ENCODE data around the gene TMEM88. TPM values are rescaled to one million over a fixed set of nuclear protein-coding genes. Genes with fewer than 3 reads are reported as not detected.

TMEM88 gene
- total RNA-seq, 4 donors from 2014 or later, result 9.2 to 41.7 (median 25.6) TPM

GRCh38 chr17:7833795-7834541 lies 20.9 kb upstream of the TMEM88 start, which contains the start of gene KDM6B:
TSS of gene KDM6B (plus strand) at chr17:7834217. CDS start at chr17:7845555, 11,338 bp downstream.
- Histone ChIP-seq H3K4me3 (peak within 1 kb of the TSS; percentile 65 to 95 (median 75)), H3K27ac (peak within 1 kb of the TSS; percentile 96 to 99 (median 98)), H3K9me3 (no peaks in the 10 kb centered on the region), H3K36me3 (no peaks in the 10 kb centered on the region), H3K4me1 (peaks cover 0 to 37% (median 32%) of the 10 kb centered on the region in 4 donors), H3K27me3 (peaks cover 0 to 17% of the 10 kb centered on the region in 2 donors)
- DNase-seq (ENCODE audit: low spot score in 2 of 2), result peak; percentile 92 to 94
- 0 to 1% methylated on average over 33 to 43 of the region's 49 CpGs for WGBS, 2 donors
- TF ChIP-seq, protein P1, sequence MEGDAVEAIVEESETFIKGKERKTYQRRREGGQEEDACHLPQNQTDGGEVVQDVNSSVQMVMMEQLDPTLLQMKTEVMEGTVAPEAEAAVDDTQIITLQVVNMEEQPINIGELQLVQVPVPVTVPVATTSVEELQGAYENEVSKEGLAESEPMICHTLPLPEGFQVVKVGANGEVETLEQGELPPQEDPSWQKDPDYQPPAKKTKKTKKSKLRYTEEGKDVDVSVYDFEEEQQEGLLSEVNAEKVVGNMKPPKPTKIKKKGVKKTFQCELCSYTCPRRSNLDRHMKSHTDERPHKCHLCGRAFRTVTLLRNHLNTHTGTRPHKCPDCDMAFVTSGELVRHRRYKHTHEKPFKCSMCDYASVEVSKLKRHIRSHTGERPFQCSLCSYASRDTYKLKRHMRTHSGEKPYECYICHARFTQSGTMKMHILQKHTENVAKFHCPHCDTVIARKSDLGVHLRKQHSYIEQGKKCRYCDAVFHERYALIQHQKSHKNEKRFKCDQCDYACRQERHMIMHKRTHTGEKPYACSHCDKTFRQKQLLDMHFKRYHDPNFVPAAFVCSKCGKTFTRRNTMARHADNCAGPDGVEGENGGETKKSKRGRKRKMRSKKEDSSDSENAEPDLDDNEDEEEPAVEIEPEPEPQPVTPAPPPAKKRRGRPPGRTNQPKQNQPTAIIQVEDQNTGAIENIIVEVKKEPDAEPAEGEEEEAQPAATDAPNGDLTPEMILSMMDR (IDR thresholded peaks at IDR 0.05), result peak in 1 of 5 experiments; percentile 4
- TF ChIP-seq POLR2A (IDR thresholded peaks at IDR 0.05) (peak; percentile 26 to 62), EP300 (IDR thresholded peaks at IDR 0.05) (peak; percentile 45 to 62)

GRCh38 chr17:7834542-7834956 lies 20.3 kb upstream of the TMEM88 start:
- WGBS, 2 donors, result 1% methylated on average over 12 to 18 of the region's 20 CpGs

DNA sequence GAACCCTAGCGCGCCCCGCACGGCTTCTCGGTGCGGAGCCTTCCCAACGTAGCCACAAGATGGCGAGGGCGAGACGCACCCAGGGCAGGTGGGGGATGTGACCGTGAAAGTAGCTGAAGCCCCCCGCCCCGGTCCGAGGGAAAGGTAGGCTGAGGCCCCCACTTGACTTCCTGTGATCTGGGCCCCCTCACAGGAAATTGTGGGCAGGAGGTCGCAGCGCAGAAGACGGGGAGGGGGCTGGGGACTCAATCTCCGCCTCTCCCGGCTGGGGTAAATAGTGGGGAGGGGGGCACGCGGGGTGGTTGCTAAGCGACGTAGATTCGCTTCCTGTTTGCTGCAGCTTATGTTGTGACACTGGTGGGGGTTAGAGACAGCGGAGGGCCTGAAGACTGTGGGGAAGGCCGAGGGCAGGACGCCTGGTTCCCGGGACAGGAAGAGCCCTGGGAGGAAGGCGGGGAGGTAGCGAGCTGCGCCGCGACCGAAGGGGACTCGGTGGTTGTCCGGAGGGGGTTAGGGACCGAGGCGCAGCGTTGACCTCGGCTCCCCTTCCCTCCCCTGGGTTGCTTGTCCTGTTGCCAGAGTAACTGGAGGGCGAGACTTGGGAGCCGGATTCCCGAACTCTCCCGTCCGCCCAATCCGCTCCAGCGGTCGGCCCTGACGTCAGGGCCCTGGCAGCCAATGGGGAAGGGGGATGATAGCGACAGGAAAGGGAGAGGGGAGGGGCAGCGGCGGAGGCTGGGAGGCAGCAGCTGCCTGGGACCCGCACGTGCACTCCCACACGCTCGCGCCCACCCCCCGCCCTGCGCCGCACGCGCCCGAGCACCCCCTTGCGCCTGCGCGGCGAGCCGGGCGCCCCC lies 19.7 kb upstream of the TMEM88 start:
- 1% methylated on average over 31 to 52 of the region's 69 CpGs for WGBS, 2 donors
- DNase-seq (ENCODE audit: low spot score in 2 of 2), result peak; percentile 95
- Histone ChIP-seq H3K9me3 (no peaks in the 10 kb centered on the region), H3K27ac (peak overlapping the region; percentile 96 to 99 (median 98)), H3K27me3 (peaks cover 0 to 7% of the 10 kb centered on the region in 2 donors), H3K36me3 (no peaks in the 10 kb centered on the region), H3K4me1 (peaks cover 0 to 49% (median 35%) of the 10 kb centered on the region in 4 donors), H3K4me3 (peak overlapping the region; percentile 65 to 95 (median 75))
- TF ChIP-seq EP300 (IDR thresholded peaks at IDR 0.05), result peak; percentile 68 to 89
- TF ChIP-seq, protein P1 (IDR thresholded peaks at IDR 0.05), result peak; percentile 75 to 91 (median 88)
- TF ChIP-seq POLR2A (IDR thresholded peaks at IDR 0.05), result peak; percentile 82 to 86

More at GRCh38 chr17:7834542-7834956, 20.3 kb upstream of the TMEM88 start:
- H3K27me3 ChIP-seq, result peaks cover 0 to 11% of the 10 kb centered on the region in 2 donors
- H3K4me1 ChIP-seq, result peaks cover 0 to 42% (median 32%) of the 10 kb centered on the region in 4 donors
- H3K9me3 ChIP-seq, result no peaks in the 10 kb centered on the region
- peak overlapping the region; percentile 65 to 95 (median 75) for H3K4me3 ChIP-seq
- H3K27ac ChIP-seq, result peak overlapping the region; percentile 96 to 99 (median 98)
- DNase-seq (ENCODE audit: low spot score in 2 of 2), result peak; percentile 58 to 63
- TF ChIP-seq, protein P1 (IDR thresholded peaks at IDR 0.05), result no peak
- TF ChIP-seq POLR2A (IDR thresholded peaks at IDR 0.05) (no peak), EP300 (IDR thresholded peaks at IDR 0.05) (no peak)
- no peaks in the 10 kb centered on the region for H3K36me3 ChIP-seq

DNA sequence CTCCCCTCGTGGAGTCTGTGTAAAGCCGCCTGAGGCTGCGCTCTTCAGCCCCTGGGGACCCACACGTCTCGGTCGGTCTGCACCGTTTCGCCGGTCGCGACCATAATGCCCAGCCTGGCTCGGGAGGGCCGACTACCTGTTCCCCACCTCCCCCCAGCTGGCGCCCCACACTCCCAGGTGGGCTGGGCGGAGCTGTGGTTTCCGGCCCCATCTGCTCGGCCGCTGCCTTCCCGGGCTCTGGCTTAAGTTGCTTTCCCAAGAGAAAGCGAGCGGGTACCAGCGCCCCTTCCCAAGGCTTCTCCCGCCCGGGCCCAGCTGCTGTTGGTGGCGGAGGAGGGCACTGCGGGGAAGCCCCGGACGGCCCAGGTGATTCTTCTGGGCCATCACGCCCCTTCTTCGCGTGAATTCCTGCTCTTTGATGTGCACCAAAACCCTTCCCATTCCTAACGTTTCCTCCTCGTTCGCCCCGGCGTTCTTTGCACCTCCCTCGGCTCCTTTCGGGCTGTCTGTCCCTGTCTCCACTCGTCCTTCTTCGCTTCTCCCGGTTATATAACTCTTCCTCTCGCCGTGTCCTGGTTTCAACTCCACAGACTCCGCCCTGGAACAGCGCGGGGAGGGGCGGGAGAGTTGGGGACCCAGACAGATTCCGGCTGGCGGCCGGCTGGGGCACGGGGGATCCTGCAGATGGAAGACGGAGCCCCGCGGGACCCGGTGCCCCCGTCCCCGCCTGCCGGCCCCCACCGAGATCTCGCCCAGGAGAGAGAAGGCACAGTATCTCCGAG lies 18.9 kb upstream of the TMEM88 start:
- H3K4me1 ChIP-seq, result peaks cover 0 to 57% (median 38%) of the 10 kb centered on the region in 4 donors
- peak overlapping the region; percentile 96 to 99 (median 98) for H3K27ac ChIP-seq
- H3K27me3 ChIP-seq, result no peaks in the 10 kb centered on the region
- H3K4me3 ChIP-seq, result peak overlapping the region; percentile 65 to 86 (median 75)
- TF ChIP-seq POLR2A (IDR thresholded peaks at IDR 0.05), result peak in 1 of 2 donors; percentile 58
- TF ChIP-seq, protein P1 (IDR thresholded peaks at IDR 0.05), result no peak
- no peak for TF ChIP-seq EP300 (IDR thresholded peaks at IDR 0.05)
- no peaks in the 10 kb centered on the region for H3K36me3 ChIP-seq
- DNase-seq (ENCODE audit: low spot score in 2 of 2), result peak; percentile 73 to 76
- H3K9me3 ChIP-seq, result no peaks in the 10 kb centered on the region
- 0 to 1% methylated on average over 44 to 55 of the region's 61 CpGs for WGBS, 2 donors

Measured in tibial nerve (tissue), 4 donors.